ENCODE results near the gene LTBP4.

DNA sequence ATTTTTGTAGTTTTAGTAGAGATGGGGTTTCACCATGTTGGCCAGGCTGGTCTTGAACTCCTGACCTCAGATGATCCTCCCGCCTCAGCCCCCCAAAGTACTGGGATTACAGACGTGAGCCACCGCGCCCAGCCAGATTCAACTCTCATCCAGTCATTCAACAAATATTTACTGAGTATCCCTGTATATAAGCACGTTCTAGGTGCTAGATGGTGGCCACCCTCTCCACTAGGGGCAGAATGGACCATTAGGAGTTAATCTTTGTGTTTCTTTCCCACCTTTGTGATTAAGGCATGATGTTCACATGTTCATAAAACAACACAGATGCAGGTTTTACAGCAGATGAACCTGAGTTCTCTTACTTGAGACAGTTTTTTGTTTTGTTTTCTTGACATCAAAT, 17.2 kb upstream of the LTBP4 start:
- TF ChIP-seq, protein P1, sequence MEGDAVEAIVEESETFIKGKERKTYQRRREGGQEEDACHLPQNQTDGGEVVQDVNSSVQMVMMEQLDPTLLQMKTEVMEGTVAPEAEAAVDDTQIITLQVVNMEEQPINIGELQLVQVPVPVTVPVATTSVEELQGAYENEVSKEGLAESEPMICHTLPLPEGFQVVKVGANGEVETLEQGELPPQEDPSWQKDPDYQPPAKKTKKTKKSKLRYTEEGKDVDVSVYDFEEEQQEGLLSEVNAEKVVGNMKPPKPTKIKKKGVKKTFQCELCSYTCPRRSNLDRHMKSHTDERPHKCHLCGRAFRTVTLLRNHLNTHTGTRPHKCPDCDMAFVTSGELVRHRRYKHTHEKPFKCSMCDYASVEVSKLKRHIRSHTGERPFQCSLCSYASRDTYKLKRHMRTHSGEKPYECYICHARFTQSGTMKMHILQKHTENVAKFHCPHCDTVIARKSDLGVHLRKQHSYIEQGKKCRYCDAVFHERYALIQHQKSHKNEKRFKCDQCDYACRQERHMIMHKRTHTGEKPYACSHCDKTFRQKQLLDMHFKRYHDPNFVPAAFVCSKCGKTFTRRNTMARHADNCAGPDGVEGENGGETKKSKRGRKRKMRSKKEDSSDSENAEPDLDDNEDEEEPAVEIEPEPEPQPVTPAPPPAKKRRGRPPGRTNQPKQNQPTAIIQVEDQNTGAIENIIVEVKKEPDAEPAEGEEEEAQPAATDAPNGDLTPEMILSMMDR (IDR thresholded peaks at IDR 0.05) = no peak
- TF ChIP-seq POLR2AphosphoS5 (IDR thresholded peaks at IDR 0.05) = no peak
- TF ChIP-seq EP300 (IDR thresholded peaks at IDR 0.05) = no peak

Data from gastroesophageal sphincter (tissue), 3 donors.